WTC11 (cell line): ENCODE results near the gene PANK3. TPM values are rescaled to one million over a fixed set of nuclear protein-coding genes. Genes with fewer than 3 reads are reported as not detected.
"Not testable (repeated sequence)": the region's sequence is repeated elsewhere in the genome, so short reads cannot be mapped to it uniquely, and the experiment has no call there.

Experiments
- ATAC-seq: fragments of 200-7000 bp; cut with Tn5 transposase; 2 replicates; pipeline ENCODE4 v1.10.0; 2021; ENCODE audit warnings: mild to moderate bottlenecking, moderate library complexity
- CTCF ChIA-PET: fragments of 300-600 bp; sonication (Branson Sonifier 250); formaldehyde crosslinking; loops from one replicate; lab custom pipeline; 2021; ENCODE audit warnings: antibody characterized with exemption; lab: Charles Lee
- POLR2A ChIA-PET: fragments of 350-600 bp; sonication (Branson Sonifier 250); formaldehyde crosslinking; loops from one replicate; lab custom pipeline; 2021; ENCODE audit warnings: antibody characterized with exemption; lab: Charles Lee
- DNase-seq: peaks from one replicate; pipeline ENCODE4 v3.0.0; 2021; ENCODE audit warnings: low spot score
- H3K27ac Mint-ChIP-seq: 2 replicates; pipeline ENCODE4 v1.8.0; 2021; ENCODE audit warnings: mixed read lengths
- H3K27me3 Mint-ChIP-seq: 2 replicates; pipeline ENCODE4 v1.8.0; 2021; ENCODE audit warnings: low read depth, mild to moderate bottlenecking, moderate library complexity, mixed read lengths
- H3K36me3 Mint-ChIP-seq: 2 replicates; pipeline ENCODE4 v1.8.0; 2021; ENCODE audit warnings: mixed read lengths
- H3K4me1 Mint-ChIP-seq: 2 replicates; pipeline ENCODE4 v1.8.0; 2022; ENCODE audit warnings: mixed read lengths
- H3K4me3 Mint-ChIP-seq: 2 replicates; pipeline ENCODE4 v1.8.0; 2021; ENCODE audit warnings: mild to moderate bottlenecking, moderate library complexity, mixed read lengths
- H3K9me3 Mint-ChIP-seq: 2 replicates; pipeline ENCODE4 v1.8.0; 2021; ENCODE audit warnings: mixed read lengths
- ATF3 ChIP-seq: sonication (generic); formaldehyde crosslinking; conservative IDR thresholded peaks from 2 replicates; pipeline ENCODE4 v1.8.1; 2022; ENCODE audit warnings: mild to moderate bottlenecking, missing genetic modification reagents
- FOXP4 ChIP-seq: sonication (generic); formaldehyde crosslinking; IDR thresholded peaks from 2 replicates; pipeline ENCODE4 v1.8.0; 2022; ENCODE audit warnings: mild to moderate bottlenecking, missing genetic modification reagents
- GRHL2 ChIP-seq: fragments of 250-450 bp; sonication (Bioruptor Pico); IDR thresholded peaks from 2 replicates; pipeline ENCODE4 v1.8.0; 2022; ENCODE audit warnings: mild to moderate bottlenecking, moderate library complexity; ENCODE audit not compliant: insufficient replicate concordance, severe bottlenecking
- IRF1 ChIP-seq: sonication (generic); formaldehyde crosslinking; IDR thresholded peaks from 2 replicates; pipeline ENCODE4 v1.8.0; 2023; ENCODE audit warnings: missing genetic modification reagents
- IRF2 ChIP-seq: sonication (generic); formaldehyde crosslinking; IDR thresholded peaks from 2 replicates; pipeline ENCODE4 v1.8.0; 2022; ENCODE audit warnings: low read depth, missing genetic modification reagents, borderline replicate concordance
- STAT6 ChIP-seq: sonication (generic); formaldehyde crosslinking; conservative IDR thresholded peaks from 2 replicates; pipeline ENCODE4 v1.8.1; 2023; ENCODE audit warnings: mild to moderate bottlenecking, low read depth, missing genetic modification reagents, moderate library complexity
- TP53 ChIP-seq: sonication (generic); formaldehyde crosslinking; IDR thresholded peaks from 2 replicates; pipeline ENCODE4 v1.8.1; 2023; ENCODE audit warnings: mild to moderate bottlenecking, missing genetic modification reagents
- ZNF121 ChIP-seq: sonication (generic); formaldehyde crosslinking; IDR thresholded peaks from 2 replicates; pipeline ENCODE4 v1.8.0; 2023; ENCODE audit warnings: missing genetic modification reagents
- ZNF416 ChIP-seq: fragments of 250-450 bp; sonication (Bioruptor Pico); IDR thresholded peaks from 2 replicates; pipeline ENCODE4 v1.9.0; 2021; ENCODE audit warnings: mild to moderate bottlenecking, inconsistent platforms
- total RNA-seq: library from RNA; stranded (reverse); gene quantifications from 3 replicates; pipeline ENCODE4 v1.2.3, GENCODE V29; 2021
- TF ChIP-seq, protein P1 (sequence below): sonication (generic); formaldehyde crosslinking; IDR thresholded peaks from 2 replicates; pipeline ENCODE4 v1.8.0; 2023; ENCODE audit warnings: missing genetic modification reagents, mild to moderate bottlenecking, borderline replicate concordance
- TF ChIP-seq, protein P2 (sequence below): fragments of 250-450 bp; sonication (Bioruptor Pico); IDR thresholded peaks from 2 replicates; pipeline ENCODE4 v1.9.0; 2021; ENCODE audit warnings: moderate library complexity, mild to moderate bottlenecking, inconsistent platforms, borderline replicate concordance
- TF ChIP-seq, protein P3 (sequence below): sonication (generic); formaldehyde crosslinking; IDR thresholded peaks from 2 replicates; pipeline ENCODE4 v1.8.1; 2023; ENCODE audit warnings: mild to moderate bottlenecking, missing genetic modification reagents, moderate library complexity
- TF ChIP-seq, protein P4 (sequence below): fragments of 250-450 bp; sonication (Bioruptor Pico); IDR thresholded peaks from 2 replicates; pipeline ENCODE4 v1.9.0; 2021; ENCODE audit warnings: mild to moderate bottlenecking

Gene PANK3
- total RNA-seq, 1 experiment from 2014 or later: 90.2 TPM

DNA sequence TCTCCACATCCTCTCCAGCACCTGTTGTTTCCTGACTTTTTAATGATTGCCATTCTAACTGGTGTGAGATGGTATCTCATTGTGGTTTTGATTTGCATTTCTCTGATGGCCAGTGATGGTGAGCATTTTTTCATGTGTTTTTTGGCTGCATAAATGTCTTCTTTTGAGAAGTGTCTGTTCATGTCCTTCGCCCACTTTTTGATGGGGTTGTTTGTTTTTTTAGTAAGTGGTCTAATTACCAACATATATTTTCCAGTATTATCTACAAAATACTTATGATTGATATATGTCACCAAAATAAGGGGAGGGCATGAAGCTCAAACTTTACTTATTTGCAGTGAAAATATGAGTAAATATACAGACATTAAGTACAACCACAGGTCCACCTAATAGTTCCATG lies 5.0 kb downstream of the PANK3 start:
- CTCF ChIA-PET, DNase-seq, H3K27me3 Mint-ChIP-seq, H3K9me3 Mint-ChIP-seq, H3K4me3 Mint-ChIP-seq, ATAC-seq, H3K27ac Mint-ChIP-seq, POLR2A ChIA-PET: not testable (repeated sequence)
- Mint-ChIP-seq H3K4me1 (peaks cover 38% of the 10 kb centered on the region), H3K36me3 (peaks cover 20% of the 10 kb centered on the region)

DNA sequence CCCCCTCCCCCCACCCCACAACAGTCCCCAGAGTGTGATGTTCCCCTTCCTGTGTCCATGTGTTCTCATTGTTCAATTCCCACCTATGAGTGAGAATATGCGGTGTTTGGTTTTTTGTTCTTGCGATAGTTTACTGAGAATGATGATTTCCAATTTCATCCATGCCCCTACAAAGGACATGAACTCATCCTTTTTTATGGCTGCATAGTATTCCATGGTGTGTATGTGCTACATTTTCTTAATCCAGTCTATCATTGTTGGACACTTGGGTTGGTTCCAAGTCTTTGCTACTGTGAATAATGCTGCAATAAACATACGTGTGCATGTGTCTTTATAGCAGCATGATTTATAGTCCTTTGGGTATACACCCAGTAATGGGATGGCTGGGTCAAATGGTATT lies 5.5 kb downstream of the PANK3 start:
- DNase-seq, H3K27ac Mint-ChIP-seq, H3K27me3 Mint-ChIP-seq, ATAC-seq, H3K4me3 Mint-ChIP-seq, H3K9me3 Mint-ChIP-seq, CTCF ChIA-PET, POLR2A ChIA-PET: not testable (repeated sequence)
- Mint-ChIP-seq H3K36me3 (peaks cover 21% of the 10 kb centered on the region), H3K4me1 (peaks cover 38% of the 10 kb centered on the region)

- no peaks in the 10 kb centered on the region for H3K9me3 Mint-ChIP-seq
- no peaks in the 10 kb centered on the region for H3K27me3 Mint-ChIP-seq
- ChIA-PET CTCF (no interaction called here), POLR2A (no interaction called here)
- no peak overlapping the region for H3K4me3 Mint-ChIP-seq
- no peak for ATAC-seq
- H3K4me1 Mint-ChIP-seq: peaks cover 23% of the 10 kb centered on the region
- peak overlapping the region; percentile 60; the same call in 1 of the 2 replicates for H3K27ac Mint-ChIP-seq
- H3K36me3 Mint-ChIP-seq: peaks cover 41% of the 10 kb centered on the region
- no peak for DNase-seq
- TF ChIP-seq, protein P1, sequence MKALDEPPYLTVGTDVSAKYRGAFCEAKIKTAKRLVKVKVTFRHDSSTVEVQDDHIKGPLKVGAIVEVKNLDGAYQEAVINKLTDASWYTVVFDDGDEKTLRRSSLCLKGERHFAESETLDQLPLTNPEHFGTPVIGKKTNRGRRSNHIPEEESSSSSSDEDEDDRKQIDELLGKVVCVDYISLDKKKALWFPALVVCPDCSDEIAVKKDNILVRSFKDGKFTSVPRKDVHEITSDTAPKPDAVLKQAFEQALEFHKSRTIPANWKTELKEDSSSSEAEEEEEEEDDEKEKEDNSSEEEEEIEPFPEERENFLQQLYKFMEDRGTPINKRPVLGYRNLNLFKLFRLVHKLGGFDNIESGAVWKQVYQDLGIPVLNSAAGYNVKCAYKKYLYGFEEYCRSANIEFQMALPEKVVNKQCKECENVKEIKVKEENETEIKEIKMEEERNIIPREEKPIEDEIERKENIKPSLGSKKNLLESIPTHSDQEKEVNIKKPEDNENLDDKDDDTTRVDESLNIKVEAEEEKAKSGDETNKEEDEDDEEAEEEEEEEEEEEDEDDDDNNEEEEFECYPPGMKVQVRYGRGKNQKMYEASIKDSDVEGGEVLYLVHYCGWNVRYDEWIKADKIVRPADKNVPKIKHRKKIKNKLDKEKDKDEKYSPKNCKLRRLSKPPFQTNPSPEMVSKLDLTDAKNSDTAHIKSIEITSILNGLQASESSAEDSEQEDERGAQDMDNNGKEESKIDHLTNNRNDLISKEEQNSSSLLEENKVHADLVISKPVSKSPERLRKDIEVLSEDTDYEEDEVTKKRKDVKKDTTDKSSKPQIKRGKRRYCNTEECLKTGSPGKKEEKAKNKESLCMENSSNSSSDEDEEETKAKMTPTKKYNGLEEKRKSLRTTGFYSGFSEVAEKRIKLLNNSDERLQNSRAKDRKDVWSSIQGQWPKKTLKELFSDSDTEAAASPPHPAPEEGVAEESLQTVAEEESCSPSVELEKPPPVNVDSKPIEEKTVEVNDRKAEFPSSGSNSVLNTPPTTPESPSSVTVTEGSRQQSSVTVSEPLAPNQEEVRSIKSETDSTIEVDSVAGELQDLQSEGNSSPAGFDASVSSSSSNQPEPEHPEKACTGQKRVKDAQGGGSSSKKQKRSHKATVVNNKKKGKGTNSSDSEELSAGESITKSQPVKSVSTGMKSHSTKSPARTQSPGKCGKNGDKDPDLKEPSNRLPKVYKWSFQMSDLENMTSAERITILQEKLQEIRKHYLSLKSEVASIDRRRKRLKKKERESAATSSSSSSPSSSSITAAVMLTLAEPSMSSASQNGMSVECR (CRISPR knock-in tag): no peak
- TF ChIP-seq, protein P2, sequence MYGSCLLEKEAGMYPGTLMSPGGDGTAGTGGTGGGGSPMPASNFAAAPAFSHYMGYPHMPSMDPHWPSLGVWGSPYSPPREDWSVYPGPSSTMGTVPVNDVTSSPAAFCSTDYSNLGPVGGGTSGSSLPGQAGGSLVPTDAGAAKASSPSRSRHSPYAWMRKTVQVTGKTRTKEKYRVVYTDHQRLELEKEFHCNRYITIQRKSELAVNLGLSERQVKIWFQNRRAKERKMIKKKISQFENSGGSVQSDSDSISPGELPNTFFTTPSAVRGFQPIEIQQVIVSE (CRISPR knock-in tag): no peak
- TF ChIP-seq GRHL2 (CRISPR knock-in tag) (no peak), ATF3 (CRISPR knock-in tag) (no peak), IRF2 (CRISPR knock-in tag) (no peak), IRF1 (no peak), STAT6 (CRISPR knock-in tag) (no peak), FOXP4 (CRISPR knock-in tag) (no peak), ZNF121 (CRISPR knock-in tag) (no peak), TP53 (CRISPR knock-in tag) (no peak), ZNF416 (no peak)
- TF ChIP-seq, protein P3, sequence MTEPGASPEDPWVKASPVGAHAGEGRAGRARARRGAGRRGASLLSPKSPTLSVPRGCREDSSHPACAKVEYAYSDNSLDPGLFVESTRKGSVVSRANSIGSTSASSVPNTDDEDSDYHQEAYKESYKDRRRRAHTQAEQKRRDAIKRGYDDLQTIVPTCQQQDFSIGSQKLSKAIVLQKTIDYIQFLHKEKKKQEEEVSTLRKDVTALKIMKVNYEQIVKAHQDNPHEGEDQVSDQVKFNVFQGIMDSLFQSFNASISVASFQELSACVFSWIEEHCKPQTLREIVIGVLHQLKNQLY: no peak
- TF ChIP-seq, protein P4, sequence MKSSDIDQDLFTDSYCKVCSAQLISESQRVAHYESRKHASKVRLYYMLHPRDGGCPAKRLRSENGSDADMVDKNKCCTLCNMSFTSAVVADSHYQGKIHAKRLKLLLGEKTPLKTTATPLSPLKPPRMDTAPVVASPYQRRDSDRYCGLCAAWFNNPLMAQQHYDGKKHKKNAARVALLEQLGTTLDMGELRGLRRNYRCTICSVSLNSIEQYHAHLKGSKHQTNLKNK (CRISPR knock-in tag): no peak
Observed at GRCh38 chr5:168570490-168571328, 8.5 kb downstream of the PANK3 start.
